HEK293T (cell line): Measurements from ENCODE around the gene AJM1.
"Not testable (repeated sequence)": the region's sequence is repeated elsewhere in the genome, so short reads cannot be mapped to it uniquely, and the experiment has no call there.

Experiments used
- CTCF ChIA-PET: fragments of 350-600 bp; formaldehyde crosslinking; extraction: SDS; loops from one replicate; lab custom pipeline; 2021; ENCODE audit warnings: antibody characterized with exemption, inconsistent platforms; lab: Yijun Ruan, JAX
- POLR2A ChIA-PET: fragments of 350-600 bp; formaldehyde crosslinking; extraction: SDS; loops from one replicate; lab custom pipeline; 2020; ENCODE audit warnings: antibody characterized with exemption, inconsistent platforms; lab: Yijun Ruan, JAX
- DNase-seq: peaks from one replicate; pipeline ENCODE4 v3.0.0; 2012; ENCODE audit warnings: mixed read lengths; ENCODE audit errors: extremely low spot score
- ARNT ChIP-seq: fragments of 450-650 bp; IDR thresholded peaks from 2 replicates; pipeline ENCODE4 v1.6.1; 2017; ENCODE audit warnings: mild to moderate bottlenecking
- BHLHE40 ChIP-seq: fragments of 450-650 bp; IDR thresholded peaks from 2 replicates; pipeline ENCODE4 v1.6.1; 2016; ENCODE audit warnings: mild to moderate bottlenecking, moderate library complexity, borderline replicate concordance
- CTBP1 ChIP-seq: fragments of 450-650 bp; IDR thresholded peaks from 2 replicates; pipeline ENCODE4 v1.6.1; 2016; ENCODE audit warnings: borderline replicate concordance
- ELF4 ChIP-seq: fragments of 450-650 bp; IDR thresholded peaks from 2 replicates; pipeline ENCODE4 v1.6.1; 2017; ENCODE audit warnings: antibody characterized with exemption
- FOXA1 ChIP-seq: fragments of 450-650 bp; IDR thresholded peaks from 2 replicates; pipeline ENCODE4 v1.6.1; 2016; ENCODE audit warnings: mild to moderate bottlenecking
- FOXK2 ChIP-seq: fragments of 450-650 bp; IDR thresholded peaks from 2 replicates; pipeline ENCODE4 v1.6.1; 2016; ENCODE audit warnings: mild to moderate bottlenecking
- FOXM1 ChIP-seq: fragments of 450-650 bp; IDR thresholded peaks from 2 replicates; pipeline ENCODE4 v1.6.1; 2017; ENCODE audit warnings: mild to moderate bottlenecking, borderline replicate concordance
- HDGF ChIP-seq: fragments of 450-650 bp; IDR thresholded peaks from 2 replicates; pipeline ENCODE4 v1.6.1; 2017; ENCODE audit warnings: antibody characterized with exemption, borderline replicate concordance
- L3MBTL2 ChIP-seq: fragments of 450-650 bp; conservative IDR thresholded peaks from 2 replicates; pipeline ENCODE4 v1.6.1; 2016; ENCODE audit warnings: mild to moderate bottlenecking
- LEF1 ChIP-seq: fragments of 450-650 bp; IDR thresholded peaks from 2 replicates; pipeline ENCODE4 v1.6.1; 2017; ENCODE audit warnings: mild to moderate bottlenecking, borderline replicate concordance
- NFRKB ChIP-seq: fragments of 450-650 bp; IDR thresholded peaks from 2 replicates; pipeline ENCODE4 v1.6.1; 2016; ENCODE audit warnings: mild to moderate bottlenecking, moderate library complexity
- PKNOX1 ChIP-seq: fragments of 450-650 bp; IDR thresholded peaks from 2 replicates; pipeline ENCODE4 v1.6.1; 2016
- SP1 ChIP-seq: fragments of 450-650 bp; IDR thresholded peaks from 2 replicates; pipeline ENCODE4 v1.6.1; 2017
- SUZ12 ChIP-seq: fragments of 450-650 bp; IDR thresholded peaks from 2 replicates; pipeline ENCODE4 v1.6.1; 2016; ENCODE audit warnings: mild to moderate bottlenecking
- TARDBP ChIP-seq: fragments of 450-650 bp; IDR thresholded peaks from 2 replicates; pipeline ENCODE4 v1.6.1; 2016
- ZNF384 ChIP-seq: fragments of 450-650 bp; IDR thresholded peaks from 2 replicates; pipeline ENCODE4 v1.6.1; 2016

Gene AJM1

GRCh38 chr9:136838314-136839228 is 3.7 kb upstream of the AJM1 start:
- TF ChIP-seq ARNT (no peak), FOXM1 (no peak), L3MBTL2 (no peak), SP1 (no peak), CTBP1 (no peak), LEF1 (no peak), ELF4 (no peak), NFRKB (no peak), FOXA1 (no peak)
- ChIA-PET POLR2A (interaction anchor here (0.6 kb wide), 1 partner anchor 31 kb away, joined by 3 read pairs; no protein-coding TSS in a partner anchor), CTCF (no interaction called here)
- no peak for DNase-seq

GRCh38 chr9:136839229-136840139 is 2.8 kb upstream of the AJM1 start:
- TF ChIP-seq BHLHE40 (no peak), CTBP1 (no peak), LEF1 (no peak), SUZ12 (no peak), SP1 (no peak), ARNT (no peak), FOXA1 (no peak), TARDBP (no peak), PKNOX1 (no peak), L3MBTL2 (no peak), FOXM1 (no peak), ELF4 (no peak), NFRKB (no peak), FOXK2 (no peak), HDGF (no peak), ZNF384 (no peak)
- DNase-seq, result no peak
- POLR2A ChIA-PET, result interaction anchor here (1.8 kb wide), 1 partner anchor 17 kb away, joined by 4 read pairs; no protein-coding TSS in a partner anchor
- CTCF ChIA-PET, result no interaction called here

- ChIA-PET POLR2A (interaction anchor here (1.8 kb wide), 1 partner anchor 18 kb away, joined by 4 read pairs; no protein-coding TSS in a partner anchor), CTCF (no interaction called here)
- no peak for TF ChIP-seq NFRKB
- no peak for DNase-seq
These were observed 2.0 kb upstream of the AJM1 start for GRCh38 chr9:136840140-136840876.

DNA sequence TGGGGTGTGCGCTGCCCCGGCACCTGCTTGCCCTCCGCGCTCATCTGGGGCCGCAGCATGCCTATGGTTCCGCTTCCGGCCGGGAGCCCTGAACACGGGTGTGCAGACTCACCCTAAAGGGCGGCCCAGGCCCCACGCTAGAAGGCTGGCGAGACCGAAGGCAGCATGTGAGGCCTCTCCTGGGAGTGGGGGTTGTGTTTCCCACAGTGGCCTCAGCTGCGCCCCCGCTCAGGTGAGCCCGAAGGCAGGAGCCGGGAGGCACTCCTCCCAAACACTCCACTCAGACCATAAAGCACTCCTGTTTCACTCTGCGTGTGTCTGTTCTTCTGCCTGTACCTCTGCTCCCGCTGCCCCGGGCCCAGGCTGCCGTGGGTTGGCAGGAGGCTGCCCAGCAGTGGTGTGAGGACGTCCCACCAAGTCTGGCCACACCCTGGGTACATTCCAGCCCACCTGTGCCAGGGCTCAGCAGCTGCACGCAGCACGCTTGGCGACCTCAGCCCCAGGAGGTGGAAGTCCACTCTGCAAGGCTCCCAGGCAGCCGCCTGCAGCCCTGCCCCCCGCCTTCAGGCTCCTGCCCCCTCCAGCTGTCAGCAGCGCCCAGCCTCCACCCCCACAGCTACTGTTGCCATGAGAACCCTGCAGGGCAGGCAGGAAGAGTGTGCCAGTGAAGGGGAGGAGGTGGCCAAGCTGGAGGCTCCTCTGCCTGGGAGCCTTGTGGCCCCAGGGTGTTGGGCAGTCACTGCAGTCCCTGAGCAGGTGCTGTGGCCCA is 1.2 kb upstream of the AJM1 start:
- ChIA-PET CTCF (interaction anchor here (0.6 to 1.9 kb wide), 2 partner anchors 16 to 188 kb away, joined by 3 to 6 read pairs; partner anchors contain the start of gene ABCA2), POLR2A (interaction anchor here (1.8 kb wide), 1 partner anchor 19 kb away, joined by 4 read pairs; no protein-coding TSS in a partner anchor)
- no peak for DNase-seq
- TF ChIP-seq FOXA1, result no peak
- no peak for TF ChIP-seq ELF4
- TF ChIP-seq BHLHE40, result no peak
- no peak for TF ChIP-seq HDGF
- no peak for TF ChIP-seq LEF1
- TF ChIP-seq SUZ12, result no peak
- no peak for TF ChIP-seq TARDBP

DNA sequence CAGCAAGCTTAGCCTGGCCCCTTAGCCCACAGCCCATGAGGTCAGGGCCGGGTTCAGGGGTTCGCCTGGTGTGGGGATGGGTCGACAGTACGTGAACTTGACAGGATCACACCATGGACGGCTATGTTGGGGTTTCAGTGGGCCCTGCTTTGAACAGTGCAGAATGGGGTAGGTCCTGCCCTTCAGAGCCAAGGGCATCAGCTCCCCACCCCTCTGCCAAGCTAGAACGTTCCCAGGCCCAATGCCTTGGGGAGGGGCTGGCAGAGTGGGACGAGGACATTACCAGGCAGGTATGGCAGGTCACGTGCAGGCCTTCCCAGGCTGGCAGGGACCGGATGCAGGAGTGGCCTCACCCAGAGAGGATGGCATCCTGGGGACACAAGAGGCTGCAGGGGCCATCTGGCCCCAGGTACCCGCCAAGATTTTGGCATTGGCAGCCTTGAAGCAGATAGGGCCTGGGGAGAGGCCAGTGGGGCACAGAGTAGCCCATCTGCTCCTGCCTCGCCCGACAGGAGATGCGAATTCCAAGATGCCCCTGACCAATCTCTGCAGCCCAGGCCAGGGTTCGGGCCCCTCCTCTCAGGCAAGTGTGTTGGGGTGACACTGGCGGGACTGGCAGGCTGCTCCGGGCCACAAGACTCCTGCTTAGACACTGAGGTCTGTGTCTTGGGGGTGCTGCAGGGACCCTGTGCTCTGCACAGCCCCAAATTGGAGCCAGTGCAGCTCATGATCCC is 465 bp upstream of the AJM1 start:
- CTCF ChIA-PET, result interaction anchor here (0.5 to 1.9 kb wide), 7 partner anchors 12 to 187 kb away, joined by 3 to 8 read pairs (median 4); partner anchors contain the start of gene ABCA2
- not testable (repeated sequence) for DNase-seq

DNA sequence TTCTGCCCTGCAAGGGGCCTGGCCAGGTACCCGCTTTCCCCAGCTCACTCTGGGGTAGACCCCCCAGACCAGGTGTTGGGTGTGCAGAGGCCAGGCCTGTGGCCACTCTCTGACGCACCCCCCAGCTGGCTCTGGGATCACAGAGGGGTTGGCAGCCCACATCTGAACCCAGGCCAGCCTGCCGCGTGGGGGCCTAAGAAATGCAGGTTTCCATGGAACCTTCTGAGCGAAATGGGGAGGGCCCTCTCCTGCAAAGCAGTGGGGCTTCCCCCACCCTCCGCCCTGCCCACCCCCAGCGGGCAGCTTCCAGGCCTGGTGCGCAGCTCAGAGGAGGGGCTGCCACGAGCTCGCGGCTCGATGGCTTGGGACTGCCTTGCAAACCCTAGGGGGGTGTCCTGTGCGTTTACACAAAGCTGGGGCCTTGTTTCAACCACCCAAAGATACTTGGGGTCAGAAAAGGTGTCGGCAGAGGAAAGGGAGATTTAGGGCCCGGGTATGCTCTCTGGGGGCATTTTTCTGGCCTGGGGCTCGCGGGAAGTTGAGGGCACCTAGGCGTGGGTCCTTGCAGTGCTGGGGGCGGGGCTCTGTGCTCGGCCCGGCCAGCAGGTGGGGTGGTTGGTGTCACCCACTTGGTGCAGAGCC is 1.0 kb downstream of the AJM1 start:
- POLR2A ChIA-PET, result interaction anchor here (2.0 kb wide), 1 partner anchor 36 kb away, joined by 8 read pairs; the partner anchor contains the start of gene RABL6
- DNase-seq, result not testable (repeated sequence)
- CTCF ChIA-PET, result interaction anchor here (0.8 to 1.9 kb wide), 6 partner anchors 24 to 192 kb away, joined by 3 to 8 read pairs (median 4); partner anchors contain the start of gene ABCA2

More for the DNA sequence above, 465 bp upstream of the AJM1 start:
- POLR2A ChIA-PET, result interaction anchor here (0.8 to 2.0 kb wide), 2 partner anchors 16 to 34 kb away, joined by 4 to 8 read pairs; partner anchors contain the start of gene RABL6

GRCh38 chr9:136843801-136844740 is 1.8 kb downstream of the AJM1 start:
- CTCF ChIA-PET, result interaction anchor here (1.6 kb wide), 1 partner anchor 191 kb away, joined by 5 read pairs; no protein-coding TSS in a partner anchor
- DNase-seq, POLR2A ChIA-PET: not testable (repeated sequence)
